ENCODE measurements around the gene PLD6. TPM values are rescaled to one million over a fixed set of nuclear protein-coding genes. Genes with fewer than 3 reads are reported as not detected.

Gene PLD6
- polyA plus RNA-seq, 1 donor (not counting 4 experiments of a cell fraction or from before 2014, with no cell fraction given) = 1.6 TPM

- no peaks in the 10 kb centered on the region for H3K9me3 ChIP-seq (ENCODE audit: control insufficient read depth, low read depth, low read length)
- H4K20me1 ChIP-seq (ENCODE audit: control insufficient read depth, extremely low read depth, insufficient read depth, low read length) = peaks cover 4% of the 10 kb centered on the region
- peak within 1 kb of the TSS; percentile 99 for H3K27ac ChIP-seq (ENCODE audit: control insufficient read depth, insufficient read depth, low read length)
- FAIRE-seq (no peak), DNase-seq (ENCODE audit: low read depth, low spot score) (no peak)
- TF ChIP-seq CTCF (optimal IDR thresholded peaks at IDR 0.05 in 1 of 3, IDR thresholded peaks at IDR 0.05 in 1 of 3, conservative IDR thresholded peaks at IDR 0.05 in 1 of 3; ENCODE audit: extremely low read depth in 1 of 3, insufficient read depth in 2 of 3, low read length in 3 of 3) (no peak), EZH2 (IDR thresholded peaks at IDR 0.05; ENCODE audit: low read length) (no peak)
- peak within 1 kb of the TSS; percentile 76 to 97 (median 92) for H3K4me3 ChIP-seq (ENCODE audit: control insufficient read depth in 2 of 3, extremely low read depth in 1 of 3, insufficient read depth in 2 of 3, low read depth in 1 of 3, low read length in 3 of 3)
- H3K4me1 ChIP-seq (ENCODE audit: control insufficient read depth, extremely low read depth, insufficient read depth, low read length) = peaks cover 15% of the 10 kb centered on the region
- H3K4me2 ChIP-seq (ENCODE audit: control insufficient read depth, extremely low read depth, insufficient read depth, low read depth, low read length) = peak within 1 kb of the TSS; percentile 77
- H2AFZ ChIP-seq (ENCODE audit: control insufficient read depth, low read length) = peak within 1 kb of the TSS; percentile 99
- H3K36me3 ChIP-seq (ENCODE audit: control insufficient read depth in 2 of 2, extremely low read depth in 1 of 2, insufficient read depth in 2 of 2, low read length in 2 of 2) = peaks cover 0 to 7% of the 10 kb centered on the region in 2 experiments
- H3K27me3 ChIP-seq (ENCODE audit: control insufficient read depth, extremely low read depth, insufficient read depth, low read length) = no peaks in the 10 kb centered on the region
- dilution Hi-C loops (cut with MboI; ENCODE audit: extremely low pct_ligation_motif_present, low sequenced_read_pairs) = no loop called here
- peak within 1 kb of the TSS; percentile 100 for H3K9ac ChIP-seq (ENCODE audit: control insufficient read depth, extremely low read depth, insufficient read depth, low read length)
- H3K79me2 ChIP-seq (ENCODE audit: control insufficient read depth, insufficient read depth, low read length) = peaks cover 35% of the 10 kb centered on the region
- H3K9me1 ChIP-seq (ENCODE audit: control insufficient read depth, extremely low read depth, insufficient read depth, low read length) = no peaks in the 10 kb centered on the region
Measured at GRCh38 chr17:17237026-17237799, 31.1 kb upstream of the PLD6 start, which contains the start of gene FLCN. FLCN (minus strand) TSS chr17:17237168; CDS start chr17:17228137, 9,031 bp downstream.

GRCh38 chr17:17236295-17237025 lies 30.3 kb upstream of the PLD6 start:
- DNase-seq (ENCODE audit: low read depth, low spot score) (no peak), FAIRE-seq (no peak)
- Histone ChIP-seq H3K27ac (ENCODE audit: control insufficient read depth, insufficient read depth, low read length) (peak overlapping the region; percentile 99), H3K79me2 (ENCODE audit: control insufficient read depth, insufficient read depth, low read length) (peaks cover 40% of the 10 kb centered on the region), H2AFZ (ENCODE audit: control insufficient read depth, low read length) (peak overlapping the region; percentile 99), H3K4me1 (ENCODE audit: control insufficient read depth, extremely low read depth, insufficient read depth, low read length) (peaks cover 15% of the 10 kb centered on the region), H3K4me2 (ENCODE audit: control insufficient read depth, extremely low read depth, insufficient read depth, low read depth, low read length) (peak overlapping the region; percentile 77), H3K4me3 (ENCODE audit: control insufficient read depth in 2 of 3, extremely low read depth in 1 of 3, insufficient read depth in 2 of 3, low read depth in 1 of 3, low read length in 3 of 3) (peak overlapping the region; percentile 76 to 97 (median 92)), H3K9ac (ENCODE audit: control insufficient read depth, extremely low read depth, insufficient read depth, low read length) (peak overlapping the region; percentile 100), H3K9me1 (ENCODE audit: control insufficient read depth, extremely low read depth, insufficient read depth, low read length) (no peaks in the 10 kb centered on the region), H3K9me3 (ENCODE audit: control insufficient read depth, low read depth, low read length) (no peaks in the 10 kb centered on the region), H3K27me3 (ENCODE audit: control insufficient read depth, extremely low read depth, insufficient read depth, low read length) (no peaks in the 10 kb centered on the region), H4K20me1 (ENCODE audit: control insufficient read depth, extremely low read depth, insufficient read depth, low read length) (peaks cover 4% of the 10 kb centered on the region), H3K36me3 (ENCODE audit: control insufficient read depth in 2 of 2, extremely low read depth in 1 of 2, insufficient read depth in 2 of 2, low read length in 2 of 2) (peaks cover 0 to 14% of the 10 kb centered on the region in 2 experiments)
- dilution Hi-C loops (cut with MboI; ENCODE audit: extremely low pct_ligation_motif_present, low sequenced_read_pairs) = no loop called here
- TF ChIP-seq EZH2 (IDR thresholded peaks at IDR 0.05; ENCODE audit: low read length) (no peak), CTCF (optimal IDR thresholded peaks at IDR 0.05 in 1 of 3, IDR thresholded peaks at IDR 0.05 in 1 of 3, conservative IDR thresholded peaks at IDR 0.05 in 1 of 3; ENCODE audit: extremely low read depth in 1 of 3, insufficient read depth in 2 of 3, low read length in 3 of 3) (no peak)
